Loucy (cell line): ENCODE measurements around the gene SCGB1D1.

ENCODE experiments used
- H2AFZ ChIP-seq: fragments of 200-600 bp; sonication (generic); 2 replicates; pipeline ENCODE4 v1.6.0; 2016; ENCODE audit warnings: antibody characterized with exemption, mild to moderate bottlenecking, low read length, moderate library complexity
- H3F3A ChIP-seq: fragments of 200-600 bp; 2 replicates; pipeline ENCODE4 v1.6.0; 2016; ENCODE audit warnings: antibody characterized with exemption, low read depth, mild to moderate bottlenecking
- H3K27me3 ChIP-seq: fragments of 200-600 bp; sonication (generic); 2 replicates; pipeline ENCODE4 v1.6.1; 2014; ENCODE audit warnings: low read length, mild to moderate bottlenecking; ENCODE audit not compliant: insufficient read depth, poor library complexity, severe bottlenecking
- H3K36me3 ChIP-seq: fragments of 200-600 bp; sonication (generic); 2 replicates; pipeline ENCODE4 v1.6.1; 2016; ENCODE audit warnings: low read length; ENCODE audit not compliant: insufficient read depth
- H3K4me1 ChIP-seq: fragments of 200-600 bp; sonication (generic); 2 replicates; pipeline ENCODE4 v1.5.1; 2014; ENCODE audit warnings: low read length, mild to moderate bottlenecking; ENCODE audit not compliant: insufficient read depth, poor library complexity, severe bottlenecking
- H3K4me2 ChIP-seq: fragments of 200-600 bp; sonication (generic); 2 replicates; pipeline ENCODE4 v1.6.0; 2014; ENCODE audit warnings: antibody characterized with exemption, low read length, low read depth, mild to moderate bottlenecking; ENCODE audit not compliant: poor library complexity, severe bottlenecking
- H3K4me3 ChIP-seq: fragments of 200-600 bp; sonication (generic); 2 replicates; pipeline ENCODE4 v1.5.1; 2014; ENCODE audit warnings: low read length, mild to moderate bottlenecking, mixed read lengths; ENCODE audit not compliant: poor library complexity, severe bottlenecking
- H3K79me2 ChIP-seq: fragments of 200-600 bp; sonication (generic); 2 replicates; pipeline ENCODE4 v1.6.1; 2014; ENCODE audit warnings: low read length; ENCODE audit not compliant: insufficient read depth
- H3K9ac ChIP-seq: fragments of 200-600 bp; sonication (generic); 2 replicates; pipeline ENCODE4 v1.6.0; 2014; ENCODE audit warnings: mild to moderate bottlenecking, low read depth, low read length, moderate library complexity; ENCODE audit not compliant: poor library complexity, severe bottlenecking
- H3K9me2 ChIP-seq: fragments of 200-600 bp; sonication (generic); replicated peaks from 2 replicates; pipeline ENCODE4 v1.6.1; 2016; ENCODE audit warnings: low read depth, low read length, mixed read lengths
- H3K9me3 ChIP-seq: fragments of 200-600 bp; sonication (generic); 2 replicates; pipeline ENCODE4 v1.6.1; 2014; ENCODE audit warnings: mild to moderate bottlenecking, antibody characterized with exemption, low read length, low read depth; ENCODE audit not compliant: insufficient read depth
- H4K20me1 ChIP-seq: fragments of 200-600 bp; sonication (generic); 2 replicates; pipeline ENCODE4 v1.6.0; 2014; ENCODE audit warnings: antibody characterized with exemption, low read length, mild to moderate bottlenecking; ENCODE audit not compliant: insufficient read depth, poor library complexity, severe bottlenecking
- CTCF ChIP-seq: fragments of 200-600 bp; sonication (generic); conservative IDR thresholded peaks from 2 replicates; pipeline ENCODE4 v1.5.1; 2014; ENCODE audit warnings: mild to moderate bottlenecking, antibody characterized with exemption, low read length
- EZH2phosphoT487 ChIP-seq: fragments of 200-600 bp; IDR thresholded peaks from 2 replicates; pipeline ENCODE4 v1.6.1; 2018; ENCODE audit warnings: antibody characterized with exemption, mild to moderate bottlenecking, moderate library complexity, borderline replicate concordance

SCGB1D1 gene

GRCh38 chr11:62150887-62151736, 38.9 kb upstream of the SCGB1D1 start:
- H3K4me3 ChIP-seq: no peak overlapping the region
- no peaks in the 10 kb centered on the region for H3K27me3 ChIP-seq
- no peak for TF ChIP-seq CTCF
- no peak for TF ChIP-seq EZH2phosphoT487
- H3F3A ChIP-seq: 0 out of 2 replicates have a peak, but pooled peaks cover 5% of the 10 kb centered on the region
- no peaks in the 10 kb centered on the region for H4K20me1 ChIP-seq
- H3K36me3 ChIP-seq: peaks cover 72% of the 10 kb centered on the region; the same call in 1 of the 2 replicates
- no peaks in the 10 kb centered on the region for H3K4me1 ChIP-seq
- H3K4me2 ChIP-seq: no peak overlapping the region
- no peaks in the 10 kb centered on the region for H3K9me2 ChIP-seq
- no peaks in the 10 kb centered on the region for H3K9me3 ChIP-seq
- H3K79me2 ChIP-seq: no peaks in the 10 kb centered on the region
- H2AFZ ChIP-seq: no peak overlapping the region
- H3K9ac ChIP-seq: no peak overlapping the region

- no peak overlapping the region for H2AFZ ChIP-seq
Observed at GRCh38 chr11:62151737-62152102, 38.3 kb upstream of the SCGB1D1 start.

GRCh38 chr11:62152245-62153086, 37.5 kb upstream of the SCGB1D1 start:
- Histone ChIP-seq H4K20me1 (no peaks in the 10 kb centered on the region), H2AFZ (no peak overlapping the region), H3K27me3 (no peaks in the 10 kb centered on the region), H3K36me3 (peaks cover 59% of the 10 kb centered on the region; the same call in 1 of the 2 replicates), H3K9me2 (no peaks in the 10 kb centered on the region), H3F3A (0 out of 2 replicates have a peak, but pooled peaks cover 5% of the 10 kb centered on the region), H3K4me1 (no peaks in the 10 kb centered on the region), H3K4me3 (no peak overlapping the region), H3K9me3 (no peaks in the 10 kb centered on the region), H3K9ac (no peak overlapping the region), H3K4me2 (no peak overlapping the region), H3K79me2 (no peaks in the 10 kb centered on the region)
- TF ChIP-seq EZH2phosphoT487 (no peak), CTCF (no peak)

More at GRCh38 chr11:62151737-62152102, 38.3 kb upstream of the SCGB1D1 start:
- no peak overlapping the region for H3K4me2 ChIP-seq
- 0 out of 2 replicates have a peak, but pooled peaks cover 5% of the 10 kb centered on the region for H3F3A ChIP-seq
- H3K9me3 ChIP-seq: no peaks in the 10 kb centered on the region
- no peak overlapping the region for H3K9ac ChIP-seq
- no peaks in the 10 kb centered on the region for H4K20me1 ChIP-seq
- H3K4me1 ChIP-seq: no peaks in the 10 kb centered on the region
- peaks cover 66% of the 10 kb centered on the region; the same call in 1 of the 2 replicates for H3K36me3 ChIP-seq
- no peak overlapping the region for H3K4me3 ChIP-seq
- no peaks in the 10 kb centered on the region for H3K27me3 ChIP-seq
- TF ChIP-seq CTCF (no peak), EZH2phosphoT487 (no peak)
- no peaks in the 10 kb centered on the region for H3K9me2 ChIP-seq
- no peaks in the 10 kb centered on the region for H3K79me2 ChIP-seq
